ENCODE results near the gene MAGIX.

The MAGIX gene

GRCh38 chrX:49165901-49166881 lies 3.6 kb downstream of the MAGIX start (continued):
- TF ChIP-seq ZFP41 (tag by site-specific recombination; IDR thresholded peaks at IDR 0.05; ENCODE audit: borderline replicate concordance) (no peak), ZNF23 (tag by site-specific recombination; IDR thresholded peaks at IDR 0.05; ENCODE audit: borderline replicate concordance) (no peak), GLIS1 (tag by site-specific recombination; IDR thresholded peaks at IDR 0.05) (peak; percentile 88), ZNF785 (tag by site-specific recombination; IDR thresholded peaks at IDR 0.05) (no peak), ZNF302 (tag by site-specific recombination; IDR thresholded peaks at IDR 0.05; ENCODE audit: low read depth) (no peak), ZNF610 (tag by site-specific recombination; IDR thresholded peaks at IDR 0.05; ENCODE audit: borderline replicate concordance) (peak; percentile 66; the same call in 1 of the 2 replicates), ZNF629 (tag by site-specific recombination; IDR thresholded peaks at IDR 0.05) (peak; percentile 85), ZNF292 (tag by site-specific recombination; IDR thresholded peaks at IDR 0.05; ENCODE audit: borderline replicate concordance, low read depth) (no peak), ZNF623 (tag by site-specific recombination; IDR thresholded peaks at IDR 0.05) (no peak), SCRT2 (tag by site-specific recombination; IDR thresholded peaks at IDR 0.05) (no peak), KLF7 (tag by site-specific recombination; IDR thresholded peaks at IDR 0.05; ENCODE audit: borderline replicate concordance) (peak; percentile 91), ZNF585B (tag by site-specific recombination; IDR thresholded peaks at IDR 0.05) (no peak), ZNF426 (tag by site-specific recombination; IDR thresholded peaks at IDR 0.05) (no peak), ZNF521 (tag by site-specific recombination; IDR thresholded peaks at IDR 0.05) (no peak), SCRT1 (tag by site-specific recombination; IDR thresholded peaks at IDR 0.05; ENCODE audit: borderline replicate concordance) (no peak; the same call in 1 of the 2 replicates), ZFHX2 (tag by site-specific recombination; conservative IDR thresholded peaks at IDR 0.05) (0 out of 2 replicates have a peak, but pooled peaks have one; percentile 28), ZNF416 (tag by site-specific recombination; IDR thresholded peaks at IDR 0.05) (no peak), ZNF274 (IDR thresholded peaks at IDR 0.05; ENCODE audit: low read length) (no peak), ZNF274 (tag by site-specific recombination; IDR thresholded peaks at IDR 0.05; ENCODE audit: borderline replicate concordance) (no peak), PRDM1 (tag by site-specific recombination; IDR thresholded peaks at IDR 0.05) (no peak), ZNF366 (tag by site-specific recombination; conservative IDR thresholded peaks at IDR 0.05) (0 out of 2 replicates have a peak, but pooled peaks have one; percentile 25), ZNF398 (tag by site-specific recombination; IDR thresholded peaks at IDR 0.05) (peak; percentile 49; the same call in 1 of the 2 replicates), ZNF266 (tag by site-specific recombination; IDR thresholded peaks at IDR 0.05; ENCODE audit: low read depth) (no peak), ZNF830 (tag by site-specific recombination; IDR thresholded peaks at IDR 0.05; ENCODE audit: low read depth) (no peak)
- TF ChIP-seq, protein P1, sequence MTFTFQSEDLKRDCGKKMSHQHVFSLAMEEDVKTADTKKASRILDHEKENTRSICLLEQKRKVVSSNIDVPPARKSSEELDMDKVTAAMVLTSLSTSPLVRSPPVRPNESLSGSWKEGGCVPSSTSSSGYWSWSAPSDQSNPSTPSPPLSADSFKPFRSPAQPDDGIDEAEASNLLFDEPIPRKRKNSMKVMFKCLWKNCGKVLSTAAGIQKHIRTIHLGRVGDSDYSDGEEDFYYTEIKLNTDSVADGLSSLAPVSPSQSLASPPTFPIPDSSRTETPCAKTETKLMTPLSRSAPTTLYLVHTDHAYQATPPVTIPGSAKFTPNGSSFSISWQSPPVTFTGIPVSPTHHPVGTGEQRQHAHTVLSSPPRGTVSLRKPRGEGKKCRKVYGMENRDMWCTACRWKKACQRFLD (tag by site-specific recombination; IDR thresholded peaks at IDR 0.05), result no peak
- TF ChIP-seq, protein P2, sequence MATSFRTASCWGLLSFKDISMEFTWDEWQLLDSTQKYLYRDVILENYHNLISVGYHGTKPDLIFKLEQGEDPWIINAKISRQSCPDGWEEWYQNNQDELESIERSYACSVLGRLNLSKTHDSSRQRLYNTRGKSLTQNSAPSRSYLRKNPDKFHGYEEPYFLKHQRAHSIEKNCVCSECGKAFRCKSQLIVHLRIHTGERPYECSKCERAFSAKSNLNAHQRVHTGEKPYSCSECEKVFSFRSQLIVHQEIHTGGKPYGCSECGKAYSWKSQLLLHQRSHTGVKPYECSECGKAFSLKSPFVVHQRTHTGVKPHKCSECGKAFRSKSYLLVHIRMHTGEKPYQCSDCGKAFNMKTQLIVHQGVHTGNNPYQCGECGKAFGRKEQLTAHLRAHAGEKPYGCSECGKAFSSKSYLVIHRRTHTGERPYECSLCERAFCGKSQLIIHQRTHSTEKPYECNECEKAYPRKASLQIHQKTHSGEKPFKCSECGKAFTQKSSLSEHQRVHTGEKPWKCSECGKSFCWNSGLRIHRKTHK (tag by site-specific recombination; IDR thresholded peaks at IDR 0.05), result no peak
- TF ChIP-seq, protein P3, sequence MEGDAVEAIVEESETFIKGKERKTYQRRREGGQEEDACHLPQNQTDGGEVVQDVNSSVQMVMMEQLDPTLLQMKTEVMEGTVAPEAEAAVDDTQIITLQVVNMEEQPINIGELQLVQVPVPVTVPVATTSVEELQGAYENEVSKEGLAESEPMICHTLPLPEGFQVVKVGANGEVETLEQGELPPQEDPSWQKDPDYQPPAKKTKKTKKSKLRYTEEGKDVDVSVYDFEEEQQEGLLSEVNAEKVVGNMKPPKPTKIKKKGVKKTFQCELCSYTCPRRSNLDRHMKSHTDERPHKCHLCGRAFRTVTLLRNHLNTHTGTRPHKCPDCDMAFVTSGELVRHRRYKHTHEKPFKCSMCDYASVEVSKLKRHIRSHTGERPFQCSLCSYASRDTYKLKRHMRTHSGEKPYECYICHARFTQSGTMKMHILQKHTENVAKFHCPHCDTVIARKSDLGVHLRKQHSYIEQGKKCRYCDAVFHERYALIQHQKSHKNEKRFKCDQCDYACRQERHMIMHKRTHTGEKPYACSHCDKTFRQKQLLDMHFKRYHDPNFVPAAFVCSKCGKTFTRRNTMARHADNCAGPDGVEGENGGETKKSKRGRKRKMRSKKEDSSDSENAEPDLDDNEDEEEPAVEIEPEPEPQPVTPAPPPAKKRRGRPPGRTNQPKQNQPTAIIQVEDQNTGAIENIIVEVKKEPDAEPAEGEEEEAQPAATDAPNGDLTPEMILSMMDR (tag by site-specific recombination; IDR thresholded peaks at IDR 0.05), result peak; percentile 81
- TF ChIP-seq, protein P4, sequence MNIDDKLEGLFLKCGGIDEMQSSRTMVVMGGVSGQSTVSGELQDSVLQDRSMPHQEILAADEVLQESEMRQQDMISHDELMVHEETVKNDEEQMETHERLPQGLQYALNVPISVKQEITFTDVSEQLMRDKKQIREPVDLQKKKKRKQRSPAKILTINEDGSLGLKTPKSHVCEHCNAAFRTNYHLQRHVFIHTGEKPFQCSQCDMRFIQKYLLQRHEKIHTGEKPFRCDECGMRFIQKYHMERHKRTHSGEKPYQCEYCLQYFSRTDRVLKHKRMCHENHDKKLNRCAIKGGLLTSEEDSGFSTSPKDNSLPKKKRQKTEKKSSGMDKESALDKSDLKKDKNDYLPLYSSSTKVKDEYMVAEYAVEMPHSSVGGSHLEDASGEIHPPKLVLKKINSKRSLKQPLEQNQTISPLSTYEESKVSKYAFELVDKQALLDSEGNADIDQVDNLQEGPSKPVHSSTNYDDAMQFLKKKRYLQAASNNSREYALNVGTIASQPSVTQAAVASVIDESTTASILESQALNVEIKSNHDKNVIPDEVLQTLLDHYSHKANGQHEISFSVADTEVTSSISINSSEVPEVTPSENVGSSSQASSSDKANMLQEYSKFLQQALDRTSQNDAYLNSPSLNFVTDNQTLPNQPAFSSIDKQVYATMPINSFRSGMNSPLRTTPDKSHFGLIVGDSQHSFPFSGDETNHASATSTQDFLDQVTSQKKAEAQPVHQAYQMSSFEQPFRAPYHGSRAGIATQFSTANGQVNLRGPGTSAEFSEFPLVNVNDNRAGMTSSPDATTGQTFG (tag by site-specific recombination; IDR thresholded peaks at IDR 0.05; ENCODE audit: borderline replicate concordance), result no peak
- TF ChIP-seq, protein P5, sequence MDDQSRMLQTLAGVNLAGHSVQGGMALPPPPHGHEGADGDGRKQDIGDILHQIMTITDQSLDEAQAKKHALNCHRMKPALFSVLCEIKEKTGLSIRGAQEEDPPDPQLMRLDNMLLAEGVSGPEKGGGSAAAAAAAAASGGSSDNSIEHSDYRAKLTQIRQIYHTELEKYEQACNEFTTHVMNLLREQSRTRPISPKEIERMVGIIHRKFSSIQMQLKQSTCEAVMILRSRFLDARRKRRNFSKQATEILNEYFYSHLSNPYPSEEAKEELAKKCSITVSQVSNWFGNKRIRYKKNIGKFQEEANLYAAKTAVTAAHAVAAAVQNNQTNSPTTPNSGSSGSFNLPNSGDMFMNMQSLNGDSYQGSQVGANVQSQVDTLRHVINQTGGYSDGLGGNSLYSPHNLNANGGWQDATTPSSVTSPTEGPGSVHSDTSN (CRISPR knock-in tag; IDR thresholded peaks at IDR 0.05), result no peak; the same call in 1 of the 2 replicates

Measured in HEK293 (cell line).